NK-92 (cell line): ENCODE results near the gene ERP44.
"Not testable (repeated sequence)": the region's sequence is repeated elsewhere in the genome, so short reads cannot be mapped to it uniquely, and the experiment has no call there.

Experiments
- DNase-seq: peaks from one replicate; lab custom pipeline; 2025; ENCODE audit not compliant: unreplicated experiment; lab: John Stamatoyannopoulos, UW

The ERP44 gene

GRCh38 chr9:100019541-100019940 lies 79.3 kb downstream of the ERP44 start:
- DNase-seq: no peak

GRCh38 chr9:100014846-100015245 lies 84.0 kb downstream of the ERP44 start:
- no peak for DNase-seq

- no peak for DNase-seq
Observed at GRCh38 chr9:100013573-100013972, 85.2 kb downstream of the ERP44 start.

- no peak for DNase-seq
Observed at GRCh38 chr9:100012279-100012678, 86.5 kb downstream of the ERP44 start.

- DNase-seq: no peak
Observed at GRCh38 chr9:100011062-100011681, 87.6 kb downstream of the ERP44 start.

GRCh38 chr9:99999797-100000196 lies 99.0 kb downstream of the ERP44 start:
- DNase-seq: no peak

GRCh38 chr9:99998866-99999265 lies 99.9 kb downstream of the ERP44 start:
- no peak for DNase-seq

GRCh38 chr9:99998266-99998665 lies 100.5 kb downstream of the ERP44 start:
- no peak for DNase-seq

GRCh38 chr9:99990508-99990907 lies 108.3 kb downstream of the ERP44 start:
- DNase-seq: not testable (repeated sequence)

- no peak for DNase-seq
Observed at GRCh38 chr9:99986642-99987041, 112.2 kb downstream of the ERP44 start.

- DNase-seq: no peak
Observed at GRCh38 chr9:99980598-99980997, 118.2 kb downstream of the ERP44 start.

- no peak for DNase-seq
Observed at GRCh38 chr9:99978221-99978620, 120.6 kb downstream of the ERP44 start.

- DNase-seq: no peak
Observed at GRCh38 chr9:99977033-99977792, 121.6 kb downstream of the ERP44 start.

- DNase-seq: no peak
Observed at GRCh38 chr9:99973455-99973854, 125.3 kb downstream of the ERP44 start.

- no peak for DNase-seq
Observed at GRCh38 chr9:99971410-99971809, 127.4 kb downstream of the ERP44 start.

- no peak for DNase-seq
Observed at GRCh38 chr9:99970481-99970880, 128.3 kb downstream of the ERP44 start.

GRCh38 chr9:99967457-99967856 lies 131.3 kb downstream of the ERP44 start:
- no peak for DNase-seq

GRCh38 chr9:99966716-99967115 lies 132.1 kb downstream of the ERP44 start:
- no peak for DNase-seq

GRCh38 chr9:99966001-99966400 lies 132.8 kb downstream of the ERP44 start:
- no peak for DNase-seq

- no peak for DNase-seq
Observed at GRCh38 chr9:99964336-99964735, 134.5 kb downstream of the ERP44 start.

- DNase-seq: no peak
Observed at GRCh38 chr9:99962680-99963261, 136.0 kb downstream of the ERP44 start.

- no peak for DNase-seq
Observed at GRCh38 chr9:99955606-99956005, 143.2 kb downstream of the ERP44 start.
